Tongue (tissue), 1 donor: ENCODE results near the gene C18orf63. TPM values are rescaled to one million over a fixed set of nuclear protein-coding genes. Genes with fewer than 3 reads are reported as not detected.

Experiments
- total RNA-seq: library from RNA; depleted of rRNA; stranded (reverse); fragments of >200 nt; gene quantifications from one replicate; pipeline ENCODE4 v1.2.3, GENCODE V29; 2014

C18orf63 gene
- total RNA-seq, 1 donor from 2014 or later: not detected

Other genes starting within 250 kb of the C18orf63 start
- gene FBXO15, start 168.0 kb upstream of the C18orf63 start, total RNA-seq: 0.21 TPM
- 52.0 TPM for gene TIMM21, start 167.3 kb upstream of the C18orf63 start, total RNA-seq
- 37.0 TPM for gene CYB5A, start 23.9 kb upstream of the C18orf63 start, total RNA-seq
- gene DIPK1C, start 141.5 kb downstream of the C18orf63 start, total RNA-seq: 7.9 TPM
- 50.6 TPM for gene CNDP2, start 180.5 kb downstream of the C18orf63 start, total RNA-seq
- gene CNDP1, start 218.7 kb downstream of the C18orf63 start, total RNA-seq: not detected